Lower leg skin (tissue), 3 donors: ENCODE measurements around the gene UBXN6.

Experiments used
- POLR2A ChIP-seq, 2 donors: fragments of 450-650 bp; IDR thresholded peaks; one replicate each; pipeline ENCODE4 v1.6.1; 2016 to 2017; ENCODE audit warnings: antibody characterized with exemption in 2 of 2, mild to moderate bottlenecking in 1 of 2, moderate library complexity in 1 of 2
- TF ChIP-seq, protein P1 (sequence below), 3 donors: fragments of 450-650 bp; IDR thresholded peaks; one replicate each; pipeline ENCODE4 v1.5.1; 2016; ENCODE audit warnings: antibody characterized with exemption in 3 of 3, mild to moderate bottlenecking in 3 of 3, moderate library complexity in 2 of 3

DNA sequence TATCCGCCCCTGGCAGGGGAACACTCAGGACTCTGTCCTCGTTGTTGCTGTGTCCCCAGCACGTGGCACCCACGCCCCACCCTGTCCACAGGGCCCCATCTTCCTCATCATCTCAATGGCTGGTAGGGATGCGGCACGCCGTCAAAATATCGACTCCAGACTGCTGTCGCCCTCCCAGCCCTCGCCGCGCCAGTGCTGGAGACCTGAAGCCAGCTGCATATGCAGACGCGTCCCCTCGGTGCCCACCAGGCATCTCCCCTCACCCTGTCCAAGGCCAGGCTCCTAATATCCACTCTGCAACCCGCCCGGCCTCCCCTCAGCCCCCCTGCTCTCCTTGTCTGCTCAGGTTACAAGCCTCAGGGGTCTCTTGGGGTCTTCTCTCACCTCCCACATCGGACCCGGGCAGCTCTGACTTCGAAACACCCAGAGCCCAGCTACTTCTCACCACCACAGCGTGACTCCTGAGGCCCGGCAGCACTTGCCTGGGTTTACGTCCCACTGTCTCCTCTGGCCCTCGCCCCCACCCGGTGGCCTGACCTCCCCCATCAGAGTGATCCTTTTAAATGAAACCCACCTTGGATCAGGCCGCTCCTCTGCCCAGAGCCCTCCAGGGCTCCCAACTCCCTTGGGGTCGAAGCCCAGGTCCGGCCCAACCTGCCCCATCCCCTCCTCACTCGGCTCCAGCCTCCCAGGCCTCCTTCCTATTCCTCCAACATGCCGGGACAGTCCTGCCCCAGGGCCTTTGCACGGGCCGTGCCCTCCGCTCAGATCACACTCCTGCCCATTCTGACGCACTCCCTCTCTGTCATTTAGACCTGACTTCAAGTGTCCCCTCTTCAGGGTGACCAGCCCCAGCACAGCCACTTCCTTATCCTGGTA is 48.2 kb upstream of the UBXN6 start:
- TF ChIP-seq, protein P1, sequence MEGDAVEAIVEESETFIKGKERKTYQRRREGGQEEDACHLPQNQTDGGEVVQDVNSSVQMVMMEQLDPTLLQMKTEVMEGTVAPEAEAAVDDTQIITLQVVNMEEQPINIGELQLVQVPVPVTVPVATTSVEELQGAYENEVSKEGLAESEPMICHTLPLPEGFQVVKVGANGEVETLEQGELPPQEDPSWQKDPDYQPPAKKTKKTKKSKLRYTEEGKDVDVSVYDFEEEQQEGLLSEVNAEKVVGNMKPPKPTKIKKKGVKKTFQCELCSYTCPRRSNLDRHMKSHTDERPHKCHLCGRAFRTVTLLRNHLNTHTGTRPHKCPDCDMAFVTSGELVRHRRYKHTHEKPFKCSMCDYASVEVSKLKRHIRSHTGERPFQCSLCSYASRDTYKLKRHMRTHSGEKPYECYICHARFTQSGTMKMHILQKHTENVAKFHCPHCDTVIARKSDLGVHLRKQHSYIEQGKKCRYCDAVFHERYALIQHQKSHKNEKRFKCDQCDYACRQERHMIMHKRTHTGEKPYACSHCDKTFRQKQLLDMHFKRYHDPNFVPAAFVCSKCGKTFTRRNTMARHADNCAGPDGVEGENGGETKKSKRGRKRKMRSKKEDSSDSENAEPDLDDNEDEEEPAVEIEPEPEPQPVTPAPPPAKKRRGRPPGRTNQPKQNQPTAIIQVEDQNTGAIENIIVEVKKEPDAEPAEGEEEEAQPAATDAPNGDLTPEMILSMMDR (IDR thresholded peaks at IDR 0.05) = no peak
- no peak for TF ChIP-seq POLR2A (IDR thresholded peaks at IDR 0.05)
